DOHH2 (cell line): ENCODE data around the gene E2F2.

ENCODE experiments used
- H3F3A ChIP-seq: fragments of 200-600 bp; sonication (generic), shearing (Covaris generic); 2 replicates; pipeline ENCODE4 v1.6.0; 2016; ENCODE audit warnings: antibody characterized with exemption, mild to moderate bottlenecking; ENCODE audit not compliant: control insufficient read depth, insufficient read depth
- H3K27ac ChIP-seq: fragments of 200-600 bp; sonication (generic); 2 replicates; pipeline ENCODE4 v1.5.1; 2014; ENCODE audit warnings: low read depth, mild to moderate bottlenecking, low read length, moderate library complexity
- H3K27me3 ChIP-seq: fragments of 200-600 bp; sonication (generic); 2 replicates; pipeline ENCODE4 v1.6.1; 2014; ENCODE audit warnings: mild to moderate bottlenecking, low read length, mixed read lengths; ENCODE audit not compliant: control insufficient read depth
- H3K36me3 ChIP-seq: fragments of 200-600 bp; sonication (generic); 2 replicates; pipeline ENCODE4 v1.6.1; 2014; ENCODE audit warnings: mild to moderate bottlenecking, low read length, moderate library complexity, mixed read lengths; ENCODE audit not compliant: control insufficient read depth
- H3K4me1 ChIP-seq: fragments of 200-600 bp; sonication (generic); 2 replicates; pipeline ENCODE4 v1.6.1; 2014; ENCODE audit warnings: mild to moderate bottlenecking, low read length, mixed read lengths; ENCODE audit not compliant: control insufficient read depth
- H3K4me2 ChIP-seq: fragments of 200-600 bp; sonication (generic); 2 replicates; pipeline ENCODE4 v1.6.0; 2014; ENCODE audit warnings: mild to moderate bottlenecking, low read length, moderate library complexity
- H3K4me3 ChIP-seq: fragments of 200-600 bp; sonication (generic); 2 replicates; pipeline ENCODE4 v1.5.1; 2014; ENCODE audit warnings: mild to moderate bottlenecking, low read length, mixed read lengths
- H3K79me2 ChIP-seq: fragments of 200-600 bp; sonication (generic); 2 replicates; pipeline ENCODE4 v1.6.1; 2014; ENCODE audit warnings: mild to moderate bottlenecking, low read length, mixed read lengths; ENCODE audit not compliant: control insufficient read depth
- H3K9me2 ChIP-seq: fragments of 200-600 bp; sonication (generic); replicated peaks from 2 replicates; pipeline ENCODE4 v1.6.1; 2014; ENCODE audit warnings: mild to moderate bottlenecking, low read length, mixed read lengths; ENCODE audit not compliant: control insufficient read depth
- H3K9me3 ChIP-seq: fragments of 200-600 bp; sonication (generic); 2 replicates; pipeline ENCODE4 v1.6.1; 2014; ENCODE audit warnings: antibody characterized with exemption, low read length, mixed read lengths; ENCODE audit not compliant: control insufficient read depth, insufficient read depth
- H4K20me1 ChIP-seq: fragments of 200-600 bp; sonication (generic); 2 replicates; pipeline ENCODE4 v1.6.0; 2014; ENCODE audit warnings: low read depth, mild to moderate bottlenecking, antibody characterized with exemption, low read length, moderate library complexity; ENCODE audit not compliant: control insufficient read depth, insufficient read depth
- CTCF ChIP-seq: fragments of 200-600 bp; sonication (generic); IDR thresholded peaks from one replicate; pipeline ENCODE4 v1.5.1; 2014; ENCODE audit warnings: antibody characterized with exemption, mild to moderate bottlenecking, low read depth, low read length; ENCODE audit not compliant: poor library complexity, severe bottlenecking
- EZH2phosphoT487 ChIP-seq: fragments of 200-600 bp; sonication (generic); IDR thresholded peaks from 2 replicates; pipeline ENCODE4 v1.6.1; 2017; ENCODE audit warnings: borderline replicate concordance, mild to moderate bottlenecking, antibody characterized with exemption, low read length, moderate library complexity, mixed read lengths

The E2F2 gene

GRCh38 chr1:23555986-23556634, 25.1 kb upstream of the E2F2 start:
- Histone ChIP-seq H3K36me3 (peaks cover 40% of the 10 kb centered on the region), H3K27me3 (no peaks in the 10 kb centered on the region; the same call in 1 of the 2 replicates), H3K9me3 (no peaks in the 10 kb centered on the region), H3K4me2 (peak overlapping the region; percentile 93), H3K4me3 (peak overlapping the region; percentile 93), H4K20me1 (peaks cover 20% of the 10 kb centered on the region), H3F3A (peaks cover 47% of the 10 kb centered on the region), H3K9me2 (no peaks in the 10 kb centered on the region), H3K79me2 (peaks cover 38% of the 10 kb centered on the region), H3K27ac (peak overlapping the region; percentile 87), H3K4me1 (peaks cover 74% of the 10 kb centered on the region)
- TF ChIP-seq EZH2phosphoT487 (no peak), CTCF (no peak)

- H3K9me2 ChIP-seq = no peaks in the 10 kb centered on the region
- TF ChIP-seq CTCF (no peak), EZH2phosphoT487 (no peak)
- H3K9me3 ChIP-seq = no peaks in the 10 kb centered on the region
- H3K27me3 ChIP-seq = no peaks in the 10 kb centered on the region; the same call in 1 of the 2 replicates
- peaks cover 40% of the 10 kb centered on the region for H3K36me3 ChIP-seq
- peak overlapping the region; percentile 93 for H3K4me2 ChIP-seq
- H3K79me2 ChIP-seq = peaks cover 38% of the 10 kb centered on the region
- H3K4me3 ChIP-seq = peak overlapping the region; percentile 93
- H3K4me1 ChIP-seq = peaks cover 74% of the 10 kb centered on the region
- peaks cover 20% of the 10 kb centered on the region for H4K20me1 ChIP-seq
- H3K27ac ChIP-seq = peak overlapping the region; percentile 87
- H3F3A ChIP-seq = peaks cover 44% of the 10 kb centered on the region
Observed at GRCh38 chr1:23555270-23555985, 24.4 kb upstream of the E2F2 start.

DNA sequence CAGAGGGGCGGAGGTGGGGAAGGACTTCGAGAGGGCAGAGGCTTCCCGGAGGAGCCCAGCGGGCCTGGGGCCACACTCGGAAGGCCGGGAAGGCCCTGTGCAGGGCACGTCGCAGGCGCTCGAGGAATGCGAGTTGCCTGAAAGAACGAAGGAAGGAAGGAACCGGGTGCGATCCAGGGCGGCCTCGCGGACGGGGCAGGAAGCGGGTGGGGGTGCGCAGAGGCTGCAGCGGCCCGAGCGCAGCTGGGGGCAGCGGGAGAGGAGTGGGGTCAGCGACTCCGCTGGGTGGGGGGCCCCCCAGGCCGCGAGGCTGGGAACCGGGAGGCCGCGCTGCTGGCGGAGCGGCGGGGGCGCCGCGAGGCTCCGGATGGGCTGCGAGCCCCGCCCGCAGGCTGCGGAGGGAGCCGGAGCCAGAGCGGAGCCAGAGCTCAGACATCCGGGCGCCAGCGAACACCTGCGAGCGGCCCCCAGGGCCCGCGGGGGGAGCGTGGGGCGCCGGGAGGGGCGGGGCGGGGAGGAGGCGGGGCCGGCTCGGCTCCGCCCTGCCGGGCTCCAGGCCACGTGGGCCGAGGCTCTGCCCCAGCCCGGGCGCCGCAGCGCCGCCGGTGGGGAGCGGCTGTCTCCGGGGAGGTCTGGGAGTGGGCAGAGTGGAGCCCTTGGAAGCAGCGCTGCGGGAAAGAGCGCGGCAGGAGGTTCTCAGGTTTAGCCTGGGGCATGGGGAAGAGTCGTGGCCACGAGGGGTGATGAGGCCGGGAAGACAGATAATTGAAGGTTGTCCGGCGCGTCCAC, 23.6 kb upstream of the E2F2 start:
- H3K9me2 ChIP-seq = no peaks in the 10 kb centered on the region
- no peaks in the 10 kb centered on the region; the same call in 1 of the 2 replicates for H3K27me3 ChIP-seq
- peaks cover 20% of the 10 kb centered on the region for H4K20me1 ChIP-seq
- no peaks in the 10 kb centered on the region for H3K9me3 ChIP-seq
- TF ChIP-seq CTCF (peak; percentile 41), EZH2phosphoT487 (no peak)
- peak overlapping the region; percentile 87 for H3K27ac ChIP-seq
- peak overlapping the region; percentile 97 for H3K4me2 ChIP-seq
- H3F3A ChIP-seq = peaks cover 44% of the 10 kb centered on the region
- peaks cover 35% of the 10 kb centered on the region for H3K79me2 ChIP-seq
- peaks cover 71% of the 10 kb centered on the region for H3K4me1 ChIP-seq
- peak overlapping the region; percentile 93 for H3K4me3 ChIP-seq
- peaks cover 40% of the 10 kb centered on the region for H3K36me3 ChIP-seq
